Stomach (tissue), 4 donors: ENCODE measurements around the gene MUC15.

Source experiments
- CTCF ChIP-seq, 7 experiments: fragments of 450-650 bp in 4 of 7; fragments of 200-600 bp in 3 of 7; sonication (generic) in 3 of 7; IDR thresholded peaks; one replicate each; pipeline ENCODE4 v1.5.1; 2016 to 2019; ENCODE audit warnings: antibody characterized with exemption in 7 of 7, control low read depth in 2 of 7, mild to moderate bottlenecking in 1 of 7
- POLR2A ChIP-seq, 4 donors: fragments of 450-650 bp; IDR thresholded peaks; one replicate each; pipeline ENCODE4 v1.6.1; 2016; ENCODE audit warnings: antibody characterized with exemption in 4 of 4, control low read depth in 2 of 4, mild to moderate bottlenecking in 1 of 4, moderate library complexity in 1 of 4
- POLR2AphosphoS5 ChIP-seq, 3 donors: sonication (generic); formaldehyde crosslinking; IDR thresholded peaks; one replicate each; pipeline ENCODE4 v1.6.1; 2016; ENCODE audit warnings: antibody characterized with exemption in 3 of 3

- TF ChIP-seq POLR2A (IDR thresholded peaks at IDR 0.05) (no peak), POLR2AphosphoS5 (IDR thresholded peaks at IDR 0.05) (no peak), CTCF (IDR thresholded peaks at IDR 0.05) (no peak)
These were observed 59.9 kb downstream of the MUC15 start for GRCh38 chr11:26512196-26512595.
